HPDE6-E6E7 (cell line): ENCODE results near the gene RND2.

Source experiments
- DNase-seq: peaks from one replicate; pipeline ENCODE4 v3.0.0; 2011; ENCODE audit warnings: missing footprints; ENCODE audit errors: extremely low spot score

Gene RND2

DNA sequence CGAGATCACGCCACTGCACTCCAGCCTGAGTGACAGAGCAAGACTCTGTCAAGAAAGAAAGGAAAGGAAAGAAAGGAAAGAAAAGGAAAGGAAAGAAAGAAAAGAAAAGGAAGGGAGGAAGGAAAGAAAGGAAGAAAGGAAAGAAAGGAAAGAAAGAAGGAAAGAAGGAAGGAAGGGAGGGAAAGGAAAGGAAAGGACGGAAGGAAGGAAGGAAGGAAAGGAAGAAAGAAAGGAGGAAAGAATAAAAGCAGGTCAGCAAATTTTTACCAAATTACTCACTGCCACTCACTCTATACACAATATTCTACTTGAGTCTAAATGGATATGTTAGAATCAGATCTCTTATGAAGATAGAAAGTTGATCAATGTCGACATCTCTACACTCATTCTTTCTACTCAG lies 49.8 kb downstream of the RND2 start:
- no peak for DNase-seq

DNA sequence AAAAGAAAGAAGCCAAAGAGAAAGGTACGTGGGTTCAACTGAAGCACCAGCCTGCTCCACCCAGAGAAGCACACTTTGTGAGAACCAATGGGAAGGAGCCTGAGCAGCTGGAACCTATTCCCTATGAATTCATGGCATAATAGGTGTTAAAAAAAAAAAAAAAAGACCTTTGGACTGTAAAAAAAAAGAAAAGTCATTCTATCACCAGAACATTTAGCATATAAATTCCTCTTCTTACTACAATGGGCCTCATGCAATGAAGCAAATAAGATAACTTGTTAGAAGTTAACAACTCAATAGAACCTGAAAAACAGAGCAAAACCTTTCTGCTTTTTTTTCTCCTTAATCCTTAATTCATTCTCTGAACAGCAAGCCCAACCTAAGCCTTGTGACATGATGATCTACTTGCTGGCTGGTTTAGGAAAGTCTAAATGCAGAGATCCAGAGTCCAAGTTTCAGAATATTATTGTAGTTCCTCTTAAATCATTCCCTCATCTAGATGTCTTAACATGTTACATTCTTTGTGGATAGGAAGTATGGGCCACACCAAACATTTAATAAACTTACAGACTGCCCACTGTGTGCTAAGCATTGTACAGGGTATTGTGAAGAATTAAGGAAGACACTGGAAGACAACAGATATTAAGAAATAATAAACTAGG lies 54.7 kb downstream of the RND2 start:
- DNase-seq: no peak
